ENCODE results near the gene MYADM. TPM values are rescaled to one million over a fixed set of nuclear protein-coding genes. Genes with fewer than 3 reads are reported as not detected.
A peak's percentile ranks its signal among the peaks of the same experiment; 100 is the strongest.

MYADM gene
- polyA plus RNA-seq, 1 donor: 63.4 TPM

- no peak for DNase-seq
Measured at GRCh38 chr19:53883231-53883661, 15.6 kb downstream of the MYADM start.

GRCh38 chr19:53883741-53884140 lies 16.1 kb downstream of the MYADM start:
- no peak for DNase-seq

GRCh38 chr19:53884256-53884655 lies 16.6 kb downstream of the MYADM start:
- DNase-seq: no peak

- DNase-seq: no peak
Measured at GRCh38 chr19:53885036-53885435, 17.4 kb downstream of the MYADM start.

- DNase-seq: no peak
Measured at GRCh38 chr19:53892301-53892980, 24.8 kb downstream of the MYADM start.

- DNase-seq: no peak
Measured at GRCh38 chr19:53892981-53893325, 25.3 kb downstream of the MYADM start.

GRCh38 chr19:53894707-53895106 lies 27.0 kb downstream of the MYADM start:
- no peak for DNase-seq

- no peak for DNase-seq
Measured at GRCh38 chr19:53896682-53897081, 29.0 kb downstream of the MYADM start.

- DNase-seq: no peak
Measured at GRCh38 chr19:53897459-53897858, 29.8 kb downstream of the MYADM start.

- DNase-seq: no peak
Measured at GRCh38 chr19:53898166-53898565, 30.5 kb downstream of the MYADM start.

GRCh38 chr19:53898636-53899341 lies 31.1 kb downstream of the MYADM start:
- no peak for DNase-seq

GRCh38 chr19:53900191-53900860 lies 32.6 kb downstream of the MYADM start:
- DNase-seq: no peak

- DNase-seq: peak; percentile 76
Measured at GRCh38 chr19:53903055-53903680, 35.5 kb downstream of the MYADM start.

- DNase-seq: no peak
Measured at GRCh38 chr19:53904909-53905308, 37.2 kb downstream of the MYADM start.

GRCh38 chr19:53905787-53906186 lies 38.1 kb downstream of the MYADM start:
- DNase-seq: no peak

GRCh38 chr19:53906211-53907192 lies 38.8 kb downstream of the MYADM start:
- DNase-seq: no peak

- no peak for DNase-seq
Measured at GRCh38 chr19:53907193-53907581, 39.5 kb downstream of the MYADM start.

- no peak for DNase-seq
Measured at GRCh38 chr19:53907690-53908089, 40.0 kb downstream of the MYADM start.

GRCh38 chr19:53908106-53908934 lies 40.6 kb downstream of the MYADM start:
- DNase-seq: no peak

- DNase-seq: no peak
Measured at GRCh38 chr19:53908935-53909415, 41.3 kb downstream of the MYADM start, which contains the start of gene CACNG7. CACNG7 (plus strand) TSS chr19:53909278; CDS start chr19:53912832, 3,554 bp downstream.

Measured in left kidney (tissue), 2 donors.